ENCODE data around the gene PRKAR2A.

DNA sequence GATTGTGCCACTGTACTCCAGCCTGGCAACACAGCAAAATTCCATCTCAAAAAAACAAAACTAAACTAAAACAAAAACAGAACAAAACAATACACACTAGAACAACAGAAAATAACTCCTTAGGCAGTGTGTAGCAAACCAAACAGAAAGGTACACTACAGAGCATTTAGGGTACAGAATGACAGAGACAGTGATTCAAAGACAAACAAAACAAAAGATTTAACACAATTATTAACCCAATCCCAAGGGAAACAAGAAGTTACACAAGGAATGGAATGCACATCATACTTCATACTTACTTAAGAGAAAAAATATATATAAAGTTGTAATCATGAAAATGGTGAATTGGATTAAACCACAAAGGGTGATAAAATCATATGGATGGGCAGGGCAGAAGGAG is 38.1 kb upstream of the PRKAR2A start:
- TF ChIP-seq MEF2A (IDR thresholded peaks at IDR 0.05; ENCODE audit: borderline replicate concordance, low read depth) (no peak), EZH2phosphoT487 (IDR thresholded peaks at IDR 0.05; ENCODE audit: borderline replicate concordance, low read depth) (no peak), TAF1 (IDR thresholded peaks at IDR 0.05; ENCODE audit: borderline replicate concordance, low read depth, low read length) (no peak), CHD2 (IDR thresholded peaks at IDR 0.05; ENCODE audit: low read length, partially characterized antibody) (no peak), POLR2AphosphoS5 (IDR thresholded peaks at IDR 0.05; ENCODE audit: low read depth, low read length) (no peak), MXI1 (IDR thresholded peaks at IDR 0.05; ENCODE audit: low read depth, low read length) (no peak), RCOR1 (IDR thresholded peaks at IDR 0.05; ENCODE audit: low read length) (no peak), SIN3A (IDR thresholded peaks at IDR 0.05; ENCODE audit: borderline replicate concordance, low read depth, low read length) (no peak)
- TF ChIP-seq, protein P1, sequence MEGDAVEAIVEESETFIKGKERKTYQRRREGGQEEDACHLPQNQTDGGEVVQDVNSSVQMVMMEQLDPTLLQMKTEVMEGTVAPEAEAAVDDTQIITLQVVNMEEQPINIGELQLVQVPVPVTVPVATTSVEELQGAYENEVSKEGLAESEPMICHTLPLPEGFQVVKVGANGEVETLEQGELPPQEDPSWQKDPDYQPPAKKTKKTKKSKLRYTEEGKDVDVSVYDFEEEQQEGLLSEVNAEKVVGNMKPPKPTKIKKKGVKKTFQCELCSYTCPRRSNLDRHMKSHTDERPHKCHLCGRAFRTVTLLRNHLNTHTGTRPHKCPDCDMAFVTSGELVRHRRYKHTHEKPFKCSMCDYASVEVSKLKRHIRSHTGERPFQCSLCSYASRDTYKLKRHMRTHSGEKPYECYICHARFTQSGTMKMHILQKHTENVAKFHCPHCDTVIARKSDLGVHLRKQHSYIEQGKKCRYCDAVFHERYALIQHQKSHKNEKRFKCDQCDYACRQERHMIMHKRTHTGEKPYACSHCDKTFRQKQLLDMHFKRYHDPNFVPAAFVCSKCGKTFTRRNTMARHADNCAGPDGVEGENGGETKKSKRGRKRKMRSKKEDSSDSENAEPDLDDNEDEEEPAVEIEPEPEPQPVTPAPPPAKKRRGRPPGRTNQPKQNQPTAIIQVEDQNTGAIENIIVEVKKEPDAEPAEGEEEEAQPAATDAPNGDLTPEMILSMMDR (IDR thresholded peaks at IDR 0.05), result no peak
- TF ChIP-seq, protein P2, sequence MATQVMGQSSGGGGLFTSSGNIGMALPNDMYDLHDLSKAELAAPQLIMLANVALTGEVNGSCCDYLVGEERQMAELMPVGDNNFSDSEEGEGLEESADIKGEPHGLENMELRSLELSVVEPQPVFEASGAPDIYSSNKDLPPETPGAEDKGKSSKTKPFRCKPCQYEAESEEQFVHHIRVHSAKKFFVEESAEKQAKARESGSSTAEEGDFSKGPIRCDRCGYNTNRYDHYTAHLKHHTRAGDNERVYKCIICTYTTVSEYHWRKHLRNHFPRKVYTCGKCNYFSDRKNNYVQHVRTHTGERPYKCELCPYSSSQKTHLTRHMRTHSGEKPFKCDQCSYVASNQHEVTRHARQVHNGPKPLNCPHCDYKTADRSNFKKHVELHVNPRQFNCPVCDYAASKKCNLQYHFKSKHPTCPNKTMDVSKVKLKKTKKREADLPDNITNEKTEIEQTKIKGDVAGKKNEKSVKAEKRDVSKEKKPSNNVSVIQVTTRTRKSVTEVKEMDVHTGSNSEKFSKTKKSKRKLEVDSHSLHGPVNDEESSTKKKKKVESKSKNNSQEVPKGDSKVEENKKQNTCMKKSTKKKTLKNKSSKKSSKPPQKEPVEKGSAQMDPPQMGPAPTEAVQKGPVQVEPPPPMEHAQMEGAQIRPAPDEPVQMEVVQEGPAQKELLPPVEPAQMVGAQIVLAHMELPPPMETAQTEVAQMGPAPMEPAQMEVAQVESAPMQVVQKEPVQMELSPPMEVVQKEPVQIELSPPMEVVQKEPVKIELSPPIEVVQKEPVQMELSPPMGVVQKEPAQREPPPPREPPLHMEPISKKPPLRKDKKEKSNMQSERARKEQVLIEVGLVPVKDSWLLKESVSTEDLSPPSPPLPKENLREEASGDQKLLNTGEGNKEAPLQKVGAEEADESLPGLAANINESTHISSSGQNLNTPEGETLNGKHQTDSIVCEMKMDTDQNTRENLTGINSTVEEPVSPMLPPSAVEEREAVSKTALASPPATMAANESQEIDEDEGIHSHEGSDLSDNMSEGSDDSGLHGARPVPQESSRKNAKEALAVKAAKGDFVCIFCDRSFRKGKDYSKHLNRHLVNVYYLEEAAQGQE (IDR thresholded peaks at IDR 0.05; ENCODE audit: low read depth, low read length), result no peak
